Measurements from ENCODE around the gene ABCA4.

DNA sequence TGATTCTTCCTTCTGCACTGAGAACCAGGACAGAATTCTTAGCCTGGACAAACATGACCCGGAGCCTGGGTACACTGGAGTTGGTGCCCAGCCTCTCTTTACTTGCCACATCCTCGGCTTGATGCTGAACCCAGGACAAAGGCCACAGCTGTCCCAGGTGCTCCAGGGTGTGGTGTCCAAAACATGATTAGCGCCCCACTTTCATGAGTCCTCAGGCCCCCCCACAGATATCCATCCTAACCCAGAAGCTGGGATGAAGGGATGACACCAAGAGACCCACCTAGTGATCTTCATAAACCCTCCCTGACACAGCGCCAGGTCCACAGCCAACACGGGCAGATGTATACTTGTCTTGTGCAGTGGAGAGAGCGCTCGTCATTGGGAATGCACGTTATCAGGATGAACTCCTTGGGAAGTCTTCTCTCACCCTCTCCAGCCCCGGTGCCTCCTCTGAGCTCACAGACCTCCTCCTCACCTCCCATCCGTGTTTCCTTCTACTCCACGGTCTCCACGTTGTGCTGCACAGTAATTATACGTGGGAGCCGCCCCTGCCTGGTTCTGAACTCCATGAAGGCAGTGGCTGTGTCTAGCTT lies 3.6 kb downstream of the ABCA4 start:
- no peak for TF ChIP-seq POLR2AphosphoS5 (IDR thresholded peaks at IDR 0.05; ENCODE audit: low read depth, low read length)
- TF ChIP-seq, protein P1, sequence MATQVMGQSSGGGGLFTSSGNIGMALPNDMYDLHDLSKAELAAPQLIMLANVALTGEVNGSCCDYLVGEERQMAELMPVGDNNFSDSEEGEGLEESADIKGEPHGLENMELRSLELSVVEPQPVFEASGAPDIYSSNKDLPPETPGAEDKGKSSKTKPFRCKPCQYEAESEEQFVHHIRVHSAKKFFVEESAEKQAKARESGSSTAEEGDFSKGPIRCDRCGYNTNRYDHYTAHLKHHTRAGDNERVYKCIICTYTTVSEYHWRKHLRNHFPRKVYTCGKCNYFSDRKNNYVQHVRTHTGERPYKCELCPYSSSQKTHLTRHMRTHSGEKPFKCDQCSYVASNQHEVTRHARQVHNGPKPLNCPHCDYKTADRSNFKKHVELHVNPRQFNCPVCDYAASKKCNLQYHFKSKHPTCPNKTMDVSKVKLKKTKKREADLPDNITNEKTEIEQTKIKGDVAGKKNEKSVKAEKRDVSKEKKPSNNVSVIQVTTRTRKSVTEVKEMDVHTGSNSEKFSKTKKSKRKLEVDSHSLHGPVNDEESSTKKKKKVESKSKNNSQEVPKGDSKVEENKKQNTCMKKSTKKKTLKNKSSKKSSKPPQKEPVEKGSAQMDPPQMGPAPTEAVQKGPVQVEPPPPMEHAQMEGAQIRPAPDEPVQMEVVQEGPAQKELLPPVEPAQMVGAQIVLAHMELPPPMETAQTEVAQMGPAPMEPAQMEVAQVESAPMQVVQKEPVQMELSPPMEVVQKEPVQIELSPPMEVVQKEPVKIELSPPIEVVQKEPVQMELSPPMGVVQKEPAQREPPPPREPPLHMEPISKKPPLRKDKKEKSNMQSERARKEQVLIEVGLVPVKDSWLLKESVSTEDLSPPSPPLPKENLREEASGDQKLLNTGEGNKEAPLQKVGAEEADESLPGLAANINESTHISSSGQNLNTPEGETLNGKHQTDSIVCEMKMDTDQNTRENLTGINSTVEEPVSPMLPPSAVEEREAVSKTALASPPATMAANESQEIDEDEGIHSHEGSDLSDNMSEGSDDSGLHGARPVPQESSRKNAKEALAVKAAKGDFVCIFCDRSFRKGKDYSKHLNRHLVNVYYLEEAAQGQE (IDR thresholded peaks at IDR 0.05; ENCODE audit: insufficient read depth in 1 of 2, low read depth in 2 of 2, low read length in 2 of 2): no peak

Measured in PFSK-1 (cell line).